ENCODE results near the gene GPC6.

- no peak; the same call in 1 of the 2 replicates for TF ChIP-seq GATA2 (IDR thresholded peaks at IDR 0.05; ENCODE audit: low read depth, low read length)
- TF ChIP-seq GATA3 (IDR thresholded peaks at IDR 0.05; ENCODE audit: low read depth, low read length), result no peak
Observed at GRCh38 chr13:93460005-93460404, 233.4 kb downstream of the GPC6 start.

Data from SH-SY5Y (cell line).